H1 (cell line): ENCODE measurements around the gene CCDC144A. TPM values are rescaled to one million over a fixed set of nuclear protein-coding genes. Genes with fewer than 3 reads are reported as not detected.

Experiments used
- CTCF ChIA-PET: fragments of 300-600 bp; sonication (Branson Sonifier 250); formaldehyde crosslinking; loops from one replicate; lab custom pipeline; 2021; ENCODE audit not compliant: partially characterized antibody; lab: Charles Lee
- POLR2A ChIA-PET: fragments of 300-600 bp; sonication (Branson Sonifier 250); formaldehyde crosslinking; loops from one replicate; lab custom pipeline; 2021; ENCODE audit warnings: inconsistent platforms; ENCODE audit not compliant: partially characterized antibody; lab: Charles Lee
- DNase-seq, 2 experiments: peaks; one replicate each; pipeline versions ENCODE4 v3.0.0 to v3.0.0-alpha.2; 2010 to 2022; ENCODE audit warnings: low spot score in 2 of 2, low read depth in 1 of 2, mixed read lengths in 1 of 2
- FAIRE-seq: peaks from 2 replicates; lab custom pipeline; 2011; peaks lifted over from hg19 to GRCh38; lab: Jason Lieb, UNC
- H2AFZ ChIP-seq: 2 replicates; pipeline ENCODE4 v1.8.1; 2012; ENCODE audit warnings: low read length, inconsistent platforms
- H2AK5ac ChIP-seq: 2 replicates; pipeline ENCODE4 v1.6.1; 2013; ENCODE audit warnings: low read depth, low read length
- H2BK120ac ChIP-seq: replicated peaks from 2 replicates; pipeline ENCODE3; 2013; ENCODE audit warnings: low read depth, low read length, inconsistent platforms
- H2BK12ac ChIP-seq: 2 replicates; pipeline ENCODE4 v1.6.1; 2013; ENCODE audit warnings: low read depth, low read length
- H2BK15ac ChIP-seq: 2 replicates; pipeline ENCODE4 v1.6.1; 2013; ENCODE audit warnings: low read length
- H2BK20ac ChIP-seq: 2 replicates; pipeline ENCODE4 v1.6.1; 2013; ENCODE audit warnings: low read length
- H2BK5ac ChIP-seq: 2 replicates; pipeline ENCODE4 v1.6.1; 2013; ENCODE audit warnings: low read depth, low read length
- H3K14ac ChIP-seq: 2 replicates; pipeline ENCODE4 v1.6.1; 2013; ENCODE audit warnings: inconsistent platforms; ENCODE audit not compliant: insufficient read length
- H3K18ac ChIP-seq: 2 replicates; pipeline ENCODE4 v1.6.1; 2013; ENCODE audit warnings: low read length; ENCODE audit errors: extremely low read depth
- H3K23ac ChIP-seq: 2 replicates; pipeline ENCODE4 v1.6.1; 2013; ENCODE audit warnings: inconsistent platforms; ENCODE audit not compliant: insufficient read length
- H3K23me2 ChIP-seq: 2 replicates; pipeline ENCODE4 v1.6.1; 2013; ENCODE audit warnings: low read depth, low read length
- H3K27ac ChIP-seq: 2 replicates; pipeline ENCODE4 v1.6.1; 2011; ENCODE audit warnings: low read depth, low read length, inconsistent platforms
- H3K27me3 ChIP-seq, 4 experiments: replicated peaks in 1 of 4; 1 replicate in 1 of 4; 2 replicates in 3 of 4; pipeline versions ENCODE4 v1.6.1 to v1.8.1; 2011 to 2013; ENCODE audit warnings: low read length in 3 of 4, mild to moderate bottlenecking in 3 of 4, inconsistent platforms in 2 of 4, mixed read lengths in 2 of 4, moderate library complexity in 1 of 4; ENCODE audit not compliant: control insufficient read depth in 3 of 4, insufficient read depth in 3 of 4; ENCODE audit errors: extremely low read depth in 1 of 4
- H3K36me3 ChIP-seq, 4 experiments: 2 replicates each; pipeline versions ENCODE4 v1.6.1 to v1.8.1; 2011 to 2013; ENCODE audit warnings: mild to moderate bottlenecking in 4 of 4, low read length in 3 of 4, moderate library complexity in 2 of 4, control low read depth in 1 of 4, inconsistent platforms in 1 of 4; ENCODE audit not compliant: insufficient read depth in 4 of 4, control insufficient read depth in 2 of 4
- H3K4ac ChIP-seq: replicated peaks from 2 replicates; pipeline ENCODE3; 2013; ENCODE audit warnings: low read length, low read depth, mixed read lengths, inconsistent platforms; ENCODE audit not compliant: insufficient read length
- H3K4me1 ChIP-seq, 4 experiments: replicated peaks in 1 of 4; 1 replicate in 1 of 4; 2 replicates in 3 of 4; pipeline versions ENCODE4 v1.6.1 to v1.8.1; 2011 to 2013; ENCODE audit warnings: low read length in 3 of 4, inconsistent platforms in 2 of 4, mixed read lengths in 1 of 4; ENCODE audit not compliant: insufficient read depth in 4 of 4, control insufficient read depth in 3 of 4
- H3K4me2 ChIP-seq, 2 experiments: 2 replicates each; pipeline versions ENCODE4 v1.6.1 to v1.8.1; 2011 to 2013; ENCODE audit warnings: low read depth in 2 of 2, low read length in 2 of 2, control low read depth in 1 of 2, inconsistent platforms in 1 of 2, mild to moderate bottlenecking in 1 of 2; ENCODE audit not compliant: insufficient read depth in 1 of 2
- H3K4me3 ChIP-seq, 4 experiments: fragments of 200-600, 300-600 bp in 1 of 4; sonication (generic), shearing (Covaris generic), sonication (Bioruptor Twin) in 1 of 4; 2 replicates each; pipeline versions ENCODE4 v1.5.1 to v1.8.1; 2011 to 2016; ENCODE audit warnings: low read length in 4 of 4, low read depth in 3 of 4, control low read depth in 2 of 4, inconsistent platforms in 2 of 4, mild to moderate bottlenecking in 2 of 4, mixed read lengths in 1 of 4, moderate library complexity in 1 of 4; ENCODE audit not compliant: insufficient read depth in 2 of 4; ENCODE audit errors: extremely low read depth in 1 of 4
- H3K56ac ChIP-seq: replicated peaks from 2 replicates; pipeline ENCODE3; 2013; ENCODE audit warnings: low read depth, mild to moderate bottlenecking, mixed read lengths, low read length, inconsistent platforms; ENCODE audit not compliant: insufficient read length
- H3K79me1 ChIP-seq: 2 replicates; pipeline ENCODE4 v1.6.1; 2013; ENCODE audit warnings: low read depth, low read length, control low read depth
- H3K79me2 ChIP-seq, 2 experiments: 2 replicates each; pipeline versions ENCODE4 v1.6.1 to v1.8.1; 2012 to 2013; ENCODE audit warnings: low read length in 2 of 2, mild to moderate bottlenecking in 2 of 2, inconsistent platforms in 1 of 2; ENCODE audit not compliant: insufficient read depth in 2 of 2, control insufficient read depth in 1 of 2
- H3K9ac ChIP-seq, 4 experiments: replicated peaks in 1 of 4; 1 replicate in 1 of 4; 2 replicates in 3 of 4; pipeline versions ENCODE4 v1.6.1 to v1.8.1; 2011 to 2013; ENCODE audit warnings: low read depth in 3 of 4, low read length in 3 of 4, control low read depth in 2 of 4, mild to moderate bottlenecking in 2 of 4, moderate library complexity in 2 of 4, inconsistent platforms in 1 of 4; ENCODE audit errors: extremely low read depth in 1 of 4
- H3K9me3 ChIP-seq, 2 experiments: 2 replicates each; pipeline versions ENCODE4 v1.6.1 to v1.8.1; 2012 to 2013; ENCODE audit warnings: mild to moderate bottlenecking in 2 of 2, moderate library complexity in 2 of 2, control low read depth in 1 of 2, inconsistent platforms in 1 of 2, low read depth in 1 of 2, low read length in 1 of 2, mixed read lengths in 1 of 2; ENCODE audit not compliant: insufficient read depth in 2 of 2
- H4K20me1 ChIP-seq, 2 experiments: replicated peaks in 1 of 2; 2 replicates each; pipeline versions ENCODE3 to v1.8.1; 2011 to 2013; ENCODE audit warnings: inconsistent platforms in 2 of 2, low read length in 2 of 2, mild to moderate bottlenecking in 1 of 2; ENCODE audit not compliant: insufficient read depth in 2 of 2, control insufficient read depth in 1 of 2
- H4K5ac ChIP-seq: 2 replicates; pipeline ENCODE4 v1.6.1; 2013; ENCODE audit warnings: low read length, low read depth, mixed read lengths, inconsistent platforms; ENCODE audit not compliant: insufficient read length
- H4K8ac ChIP-seq: 2 replicates; pipeline ENCODE4 v1.8.0; 2013; ENCODE audit warnings: mild to moderate bottlenecking, moderate library complexity, low read length, inconsistent platforms; ENCODE audit not compliant: insufficient read depth; ENCODE audit errors: extremely low read depth
- H4K91ac ChIP-seq: replicated peaks from 2 replicates; pipeline ENCODE3; 2013; ENCODE audit warnings: low read length, mixed read lengths, inconsistent platforms; ENCODE audit not compliant: insufficient read length
- CTBP2 ChIP-seq: IDR thresholded peaks from 2 replicates; pipeline ENCODE4 v1.7.0; 2011; ENCODE audit warnings: borderline replicate concordance, mild to moderate bottlenecking, moderate library complexity, mixed read lengths, low read length; ENCODE audit not compliant: insufficient read depth, insufficient read length
- WGBS, 2 experiments: shearing (Covaris generic) in 1 of 2; methylation state at CpG; one replicate each; pipeline versions ENCODE4 v1.1.6 to v1.1.7; 2013 to 2015; ENCODE audit warnings: low lambda C conversion rate in 2 of 2, mixed read lengths in 2 of 2, inconsistent platforms in 1 of 2, low coverage in 1 of 2, missing lambda C conversion rate in 1 of 2; ENCODE audit not compliant: insufficient replicate concordance in 2 of 2, insufficient coverage in 1 of 2, insufficient read length in 1 of 2; ENCODE audit errors: extremely low coverage in 1 of 2, missing lambda C conversion rate in 1 of 2; 5-methylcytosine and 5-hydroxymethylcytosine counted together
- polyA plus RNA-seq, 7 experiments: library from polyadenylated mRNA; depleted of rRNA in 3 of 7; stranded (reverse) in 5 of 7; unstranded in 2 of 7; fragments of >200 nt in 5 of 7; fragments of 200-250 nt in 2 of 7; gene quantifications; 1 replicate in 5 of 7; 2 replicates in 1 of 7; 4 replicates in 1 of 7; pipeline versions ENCODE4 v1.2.1 to v1.2.3, GENCODE V29; 2011 to 2013; ENCODE audit warnings: missing spikeins in 2 of 7, mixed read lengths in 2 of 7
- total RNA-seq: library from RNA; stranded (reverse); fragmentation: NEBNext Ultra II Directional; extraction: Animal tissue kit (Norgen Biotek cat#: 25700); gene quantifications from 2 replicates; pipeline ENCODE4 v1.2.1, GENCODE V29; 2021

CCDC144A gene
- total and polyA plus RNA-seq, 2 of the 8 experiments (the other 6 are each of a cell fraction or from before 2014, with no cell fraction given), result 0.35 to 1.7 TPM

DNA sequence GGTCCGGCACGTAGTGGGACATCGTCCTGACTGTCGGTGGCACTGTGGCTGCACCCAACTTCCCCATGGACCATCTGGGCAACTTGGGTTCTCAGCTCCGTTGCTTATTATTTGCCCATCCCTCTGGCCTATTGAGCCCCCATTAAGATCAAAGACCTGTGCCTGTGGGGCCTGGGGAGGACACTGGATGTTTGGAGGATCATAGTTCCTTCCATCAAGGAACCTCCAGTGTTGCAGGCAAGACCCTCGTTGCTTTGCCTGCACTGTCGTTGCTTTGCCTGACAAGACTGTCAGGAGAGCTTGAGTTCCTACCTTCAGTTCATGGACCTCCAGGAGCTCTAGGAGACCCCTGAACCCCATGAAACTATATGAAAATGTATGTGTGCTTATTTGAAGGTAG is 127.2 kb downstream of the CCDC144A start:
- Histone ChIP-seq H4K20me1 (no peaks in the 10 kb centered on the region), H3K4me3 (no peak overlapping the region), H3K9ac (no peak overlapping the region), H2BK20ac (no peak overlapping the region), H3K18ac (no peak overlapping the region), H3K4ac (no peak overlapping the region), H4K91ac (no peak overlapping the region), H4K8ac (no peak overlapping the region), H2BK5ac (no peak overlapping the region), H3K4me2 (no peak overlapping the region), H4K5ac (no peak overlapping the region), H3K27me3 (no peaks in the 10 kb centered on the region), H3K36me3 (no peaks in the 10 kb centered on the region), H3K23ac (no peak overlapping the region), H3K23me2 (no peaks in the 10 kb centered on the region), H3K4me1 (no peaks in the 10 kb centered on the region; a peak in 2 of 7 replicates), H3K79me2 (no peaks in the 10 kb centered on the region), H2BK12ac (no peak overlapping the region), H3K14ac (no peak overlapping the region), H2AFZ (no peak overlapping the region), H3K79me1 (no peaks in the 10 kb centered on the region), H3K9me3 (no peaks in the 10 kb centered on the region), H2AK5ac (no peak overlapping the region), H2BK15ac (no peak overlapping the region), H2BK120ac (no peak overlapping the region), H3K56ac (no peak overlapping the region), H3K27ac (no peak overlapping the region)
- WGBS, 2 experiments, result 90% methylated on average over 7 of the region's 7 CpGs; no CpG with 5 or more reads in 1 of the 2 experiments
- FAIRE-seq, result no peak
- no peak for DNase-seq
- CTCF ChIA-PET, result no interaction called here
- POLR2A ChIA-PET, result no interaction called here
- TF ChIP-seq CTBP2, result no peak
